NB4 (cell line): ENCODE results near the gene NDUFV1.
"Not testable (repeated sequence)": the region's sequence is repeated elsewhere in the genome, so short reads cannot be mapped to it uniquely, and the experiment has no call there.

Experiments
- POLR2A ChIP-seq: IDR thresholded peaks from 2 replicates; pipeline ENCODE4 v1.6.1; 2011; ENCODE audit warnings: mild to moderate bottlenecking; ENCODE audit not compliant: insufficient read length; ENCODE audit errors: extremely low read depth
- TF ChIP-seq, protein P1 (sequence below): IDR thresholded peaks from one replicate; pipeline ENCODE4 v1.5.1; 2012; ENCODE audit warnings: low read depth, low read length

DNA sequence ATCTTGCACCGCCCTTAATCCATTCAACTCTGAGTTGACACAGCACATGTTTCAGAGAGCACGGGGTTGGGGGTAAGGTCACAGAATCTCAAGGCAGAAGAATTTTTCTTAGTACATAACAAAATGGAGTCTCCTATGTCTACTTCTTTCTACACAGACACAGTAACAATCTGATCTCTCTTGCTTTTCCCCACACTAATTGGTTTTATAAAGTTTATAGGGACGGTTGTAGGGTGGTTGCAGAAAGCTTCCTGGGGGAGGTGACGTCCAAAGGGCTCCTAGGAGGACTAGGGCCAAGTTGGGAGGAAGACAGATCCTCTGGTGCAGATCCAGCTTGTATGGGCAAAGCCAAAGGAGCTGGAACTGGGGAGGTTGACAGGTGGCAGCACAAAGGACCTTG is 2.6 kb upstream of the NDUFV1 start:
- TF ChIP-seq, protein P1, sequence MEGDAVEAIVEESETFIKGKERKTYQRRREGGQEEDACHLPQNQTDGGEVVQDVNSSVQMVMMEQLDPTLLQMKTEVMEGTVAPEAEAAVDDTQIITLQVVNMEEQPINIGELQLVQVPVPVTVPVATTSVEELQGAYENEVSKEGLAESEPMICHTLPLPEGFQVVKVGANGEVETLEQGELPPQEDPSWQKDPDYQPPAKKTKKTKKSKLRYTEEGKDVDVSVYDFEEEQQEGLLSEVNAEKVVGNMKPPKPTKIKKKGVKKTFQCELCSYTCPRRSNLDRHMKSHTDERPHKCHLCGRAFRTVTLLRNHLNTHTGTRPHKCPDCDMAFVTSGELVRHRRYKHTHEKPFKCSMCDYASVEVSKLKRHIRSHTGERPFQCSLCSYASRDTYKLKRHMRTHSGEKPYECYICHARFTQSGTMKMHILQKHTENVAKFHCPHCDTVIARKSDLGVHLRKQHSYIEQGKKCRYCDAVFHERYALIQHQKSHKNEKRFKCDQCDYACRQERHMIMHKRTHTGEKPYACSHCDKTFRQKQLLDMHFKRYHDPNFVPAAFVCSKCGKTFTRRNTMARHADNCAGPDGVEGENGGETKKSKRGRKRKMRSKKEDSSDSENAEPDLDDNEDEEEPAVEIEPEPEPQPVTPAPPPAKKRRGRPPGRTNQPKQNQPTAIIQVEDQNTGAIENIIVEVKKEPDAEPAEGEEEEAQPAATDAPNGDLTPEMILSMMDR = not testable (repeated sequence)
- TF ChIP-seq POLR2A = not testable (repeated sequence)
